HepG2 (cell line): ENCODE data around the gene LATS1. TPM values are rescaled to one million over a fixed set of nuclear protein-coding genes. Genes with fewer than 3 reads are reported as not detected.

Experiments
- CEBPZ ChIP-seq: IDR thresholded peaks from 2 replicates; pipeline ENCODE4 v1.6.1; 2012; ENCODE audit warnings: low read length, improper control_type of control experiment
- CTCF ChIP-seq: sonication (generic); formaldehyde crosslinking; IDR thresholded peaks from 2 replicates; pipeline ENCODE4 v1.5.0; 2020; ENCODE audit warnings: mild to moderate bottlenecking, missing genetic modification reagents, moderate library complexity
- DDIT3 ChIP-seq: sonication (generic); formaldehyde crosslinking; IDR thresholded peaks from 2 replicates; pipeline ENCODE4 v1.4.0; 2020; ENCODE audit warnings: mild to moderate bottlenecking, missing genetic modification reagents
- DZIP1 ChIP-seq: sonication (generic); formaldehyde crosslinking; IDR thresholded peaks from 2 replicates; pipeline ENCODE4 v1.5.0; 2020; ENCODE audit warnings: mild to moderate bottlenecking, missing genetic modification reagents
- FOXA1 ChIP-seq, 2 experiments: fragments of 450-650 bp in 1 of 2; sonication (generic) in 1 of 2; formaldehyde crosslinking in 1 of 2; IDR thresholded peaks; 2 replicates each; pipeline versions ENCODE4 v1.4.0 to v1.6.1; 2016 to 2020; ENCODE audit warnings: missing genetic modification reagents in 1 of 2
- HDAC1 ChIP-seq: sonication (generic); formaldehyde crosslinking; IDR thresholded peaks from 2 replicates; pipeline ENCODE4 v1.5.1; 2020; ENCODE audit warnings: mild to moderate bottlenecking, missing genetic modification reagents
- KAT7 ChIP-seq: IDR thresholded peaks from 2 replicates; pipeline ENCODE4 v1.6.1; 2018; ENCODE audit warnings: borderline replicate concordance, missing compliant biosample characterization
- NAIF1 ChIP-seq: sonication (generic); formaldehyde crosslinking; IDR thresholded peaks from 2 replicates; pipeline ENCODE4 v1.5.0; 2020; ENCODE audit warnings: mild to moderate bottlenecking, missing genetic modification reagents, borderline replicate concordance
- PAF1 ChIP-seq: IDR thresholded peaks from 2 replicates; pipeline ENCODE4 v1.6.1; 2016; ENCODE audit warnings: missing genetic modification reagents, missing compliant biosample characterization
- POLR2AphosphoS5 ChIP-seq: IDR thresholded peaks from 2 replicates; pipeline ENCODE4 v1.6.1; 2012; ENCODE audit warnings: low read depth, low read length
- SATB2 ChIP-seq: sonication (generic); formaldehyde crosslinking; IDR thresholded peaks from 2 replicates; pipeline ENCODE4 v1.5.0; 2020; ENCODE audit warnings: missing genetic modification reagents
- ZC3H13 ChIP-seq: sonication (generic); formaldehyde crosslinking; IDR thresholded peaks from 2 replicates; pipeline ENCODE4 v1.8.1; 2023; ENCODE audit warnings: mild to moderate bottlenecking, missing genetic modification reagents, moderate library complexity
- ZNF12 ChIP-seq: sonication (generic); formaldehyde crosslinking; IDR thresholded peaks from 2 replicates; pipeline ENCODE4 v1.5.0; 2020; ENCODE audit warnings: missing genetic modification reagents
- ZNF513 ChIP-seq: sonication (generic); formaldehyde crosslinking; conservative IDR thresholded peaks from 2 replicates; pipeline ENCODE4 v1.5.0; 2020; ENCODE audit warnings: missing genetic modification reagents
- ZNF746 ChIP-seq: sonication (generic); formaldehyde crosslinking; IDR thresholded peaks from 2 replicates; pipeline ENCODE4 v1.8.0; 2022; ENCODE audit warnings: mild to moderate bottlenecking, missing genetic modification reagents
- polyA plus RNA-seq, 8 experiments: library from polyadenylated mRNA; depleted of rRNA in 3 of 8; stranded (reverse) in 7 of 8; unstranded in 1 of 8; fragments of >200 nt; fragmentation: Illumina TruSeq in 4 of 8; extraction: Trizol in 4 of 8; gene quantifications; 2 replicates each; pipeline versions ENCODE4 v1.2.1 to v1.2.3, GENCODE V29; 2011 to 2016; ENCODE audit warnings: low read depth in 4 of 8, missing spikeins in 1 of 8, mixed read lengths in 1 of 8; ENCODE audit not compliant: insufficient read depth in 1 of 8
- total RNA-seq, 5 experiments: library from RNA; depleted of rRNA; stranded (reverse); fragments of >200 nt; fragmentation: Illumina TruSeq; extraction: Trizol; gene quantifications; 2 replicates each; pipeline ENCODE4 v1.2.3, GENCODE V29; 2016; ENCODE audit warnings: low read depth in 1 of 5
- TF ChIP-seq, protein P1 (sequence below): IDR thresholded peaks from 2 replicates; pipeline ENCODE4 v1.6.1; 2016; ENCODE audit warnings: missing biosample characterization, missing genetic modification reagents, low read depth

The LATS1 gene
- total and polyA plus RNA-seq, 2 of the 13 experiments (the other 11 are each of a cell fraction or from before 2014, with no cell fraction given), result 9.9 to 12.6 TPM

DNA sequence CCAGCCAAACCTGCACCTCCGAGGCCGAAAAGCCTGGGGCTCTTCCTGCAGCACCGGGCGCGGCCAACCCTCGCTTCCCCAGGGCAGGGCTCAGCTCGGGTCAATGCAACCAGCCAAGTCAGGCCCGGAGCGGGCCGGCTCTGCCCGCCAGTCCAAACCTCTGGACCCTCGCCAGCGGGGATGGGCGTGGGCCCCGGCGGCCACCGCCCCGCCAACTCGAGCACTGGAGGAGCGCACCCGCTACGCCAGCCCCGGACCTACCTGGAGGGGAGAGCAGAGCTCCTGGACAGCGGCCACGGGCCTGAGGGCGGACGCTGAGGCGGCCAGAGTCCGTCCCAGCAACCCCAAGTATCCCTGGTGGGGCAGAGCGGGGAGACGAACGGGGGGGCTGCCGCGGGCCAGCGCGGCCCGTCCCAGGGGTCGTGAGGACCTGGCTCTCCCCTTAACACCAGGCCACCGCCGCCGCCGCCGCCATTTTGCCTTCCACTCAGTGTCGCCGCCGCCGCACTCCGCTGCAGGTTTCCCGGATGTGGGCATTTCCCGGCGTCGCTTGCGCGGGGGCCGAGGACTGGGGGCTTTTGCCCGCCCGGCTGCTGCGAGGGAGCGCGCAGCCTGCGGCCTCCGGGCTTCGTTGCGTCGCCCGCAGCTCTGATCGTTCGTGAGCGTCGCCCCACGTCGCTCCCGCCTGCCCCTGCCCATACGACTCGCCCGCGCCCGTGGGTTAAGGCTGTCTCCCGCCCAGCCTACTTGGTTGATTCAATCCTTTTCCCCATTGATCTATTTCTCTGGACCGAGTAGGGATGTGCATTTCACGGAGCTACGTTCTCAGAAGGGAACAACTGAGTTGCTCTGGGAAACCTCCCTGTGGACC lies at the start of gene LATS1 (continued):
- TF ChIP-seq, protein P1, sequence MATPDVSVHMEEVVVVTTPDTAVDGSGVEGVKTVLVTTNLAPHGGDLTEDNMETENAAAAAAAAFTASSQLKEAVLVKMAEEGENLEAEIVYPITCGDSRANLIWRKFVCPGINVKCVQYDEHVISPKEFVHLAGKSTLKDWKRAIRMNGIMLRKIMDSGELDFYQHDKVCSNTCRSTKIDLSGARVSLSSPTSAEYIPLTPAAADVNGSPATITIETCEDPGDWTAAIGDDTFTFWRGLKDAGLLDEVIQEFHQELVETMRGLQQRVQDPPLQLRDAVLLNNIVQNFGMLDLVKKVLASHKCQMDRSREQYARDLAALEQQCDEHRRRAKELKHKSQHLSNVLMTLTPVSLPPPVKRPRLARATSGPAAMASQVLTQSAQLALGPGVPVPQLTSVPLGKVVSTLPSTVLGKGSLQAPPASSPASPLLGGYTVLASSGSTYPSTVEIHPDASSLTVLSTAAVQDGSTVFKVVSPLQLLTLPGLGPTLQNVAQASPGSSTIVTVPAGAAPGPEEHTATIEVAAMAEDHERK (CRISPR knock-in tag), result 0 out of 2 replicates have a peak, but pooled peaks have one; percentile 32
- TF ChIP-seq CEBPZ (no peak), CTCF (CRISPR knock-in tag) (peak; percentile 29; the same call in 1 of the 2 replicates), PAF1 (CRISPR knock-in tag) (no peak), FOXA1 (IDR thresholded peaks at IDR 0.05) (no peak), FOXA1 (CRISPR knock-in tag; IDR thresholded peaks at IDR 0.05) (no peak; the same call in 1 of the 2 replicates), KAT7 (peak; percentile 99), HDAC1 (peak; percentile 88), SATB2 (CRISPR knock-in tag) (0 out of 2 replicates have a peak, but pooled peaks have one; percentile 65), ZC3H13 (CRISPR knock-in tag) (peak; percentile 99), ZNF12 (CRISPR knock-in tag) (0 out of 2 replicates have a peak, but pooled peaks have one; percentile 65), DDIT3 (CRISPR knock-in tag) (no peak), DZIP1 (CRISPR knock-in tag) (peak; percentile 93), POLR2AphosphoS5 (peak; percentile 92), ZNF513 (0 out of 2 replicates have a peak, but pooled peaks have one; percentile 25), NAIF1 (CRISPR knock-in tag) (peak; percentile 86), ZNF746 (peak; percentile 35; the same call in 1 of the 2 replicates)
